Sigmoid colon (tissue), 7 donors: ENCODE data around the gene CDC40. TPM values are rescaled to one million over a fixed set of nuclear protein-coding genes. Genes with fewer than 3 reads are reported as not detected.

Source experiments
- DNase-seq: peaks from one replicate; pipeline ENCODE4 v3.0.0-alpha.2; 2019
- H3K27ac ChIP-seq, 4 donors: fragments of 200-600 bp; sonication (generic); one replicate each; pipeline ENCODE4 v1.5.1; 2016 to 2019; ENCODE audit warnings: mild to moderate bottlenecking in 1 of 4
- H3K27me3 ChIP-seq, 3 donors: fragments of 200-600 bp; sonication (generic); one replicate each; pipeline ENCODE4 v1.5.1; 2019; ENCODE audit warnings: mild to moderate bottlenecking in 1 of 3
- H3K36me3 ChIP-seq, 4 donors: fragments of 200-600 bp; sonication (generic); one replicate each; pipeline ENCODE4 v1.5.1; 2016 to 2019
- H3K4me1 ChIP-seq, 4 donors: fragments of 200-600 bp; sonication (generic); one replicate each; pipeline ENCODE4 v1.5.1; 2017 to 2019
- H3K4me3 ChIP-seq, 4 donors: fragments of 200-600 bp; sonication (generic); one replicate each; pipeline ENCODE4 v1.5.1; 2017 to 2019; ENCODE audit warnings: mild to moderate bottlenecking in 2 of 4, moderate library complexity in 1 of 4
- H3K9me3 ChIP-seq, 4 donors: fragments of 200-600 bp in 3 of 4; sonication (generic) in 3 of 4; one replicate each; pipeline versions ENCODE4 v1.5.1 to v1.6.1; 2013 to 2019
- EP300 ChIP-seq, 4 donors: sonication (generic); formaldehyde crosslinking; IDR thresholded peaks; one replicate each; pipeline ENCODE4 v1.6.1; 2017; ENCODE audit warnings: antibody characterized with exemption in 4 of 4
- POLR2A ChIP-seq, 2 donors: fragments of 450-650 bp; IDR thresholded peaks; one replicate each; pipeline ENCODE4 v1.6.1; 2016; ENCODE audit warnings: antibody characterized with exemption in 2 of 2, mild to moderate bottlenecking in 2 of 2, moderate library complexity in 2 of 2
- POLR2AphosphoS5 ChIP-seq, 4 donors: sonication (generic); formaldehyde crosslinking; IDR thresholded peaks; one replicate each; pipeline ENCODE4 v1.6.1; 2017; ENCODE audit warnings: antibody characterized with exemption in 4 of 4
- WGBS, 2 donors: extraction: QIAGEN DNeasy Blood & Tissue Kit; methylation state at CpG; one replicate each; pipeline ENCODE4 v1.1.7; 2013; 5-methylcytosine and 5-hydroxymethylcytosine counted together
- intact Hi-C: fragments of 100-400 bp; cut with DNase I; formaldehyde crosslinking; loops from one replicate; pipeline ENCODE4 v1.15.1; 2023
- polyA plus RNA-seq, 3 donors: library from polyadenylated mRNA; stranded (reverse); fragments of 200-250 nt; gene quantifications; one replicate each; pipeline ENCODE4 v1.2.3, GENCODE V29; 2013
- total RNA-seq, 4 donors: library from RNA; depleted of rRNA; stranded (reverse); fragments of >200 nt; gene quantifications; one replicate each; pipeline ENCODE4 v1.1.0, GENCODE V29; 2016
- TF ChIP-seq, protein P1 (sequence below), 4 experiments: fragments of 450-650 bp in 3 of 4; fragments of 200-600 bp in 1 of 4; IDR thresholded peaks; one replicate each; pipeline ENCODE4 v1.5.1; 2016 to 2019; ENCODE audit warnings: antibody characterized with exemption in 4 of 4, mild to moderate bottlenecking in 3 of 4, moderate library complexity in 2 of 4
- donor health status: healthy with polysubstance abuse.
- donor health status: Bipolar disorder and iron deficiency.
- donor health status: healthy.

The CDC40 gene
- total and polyA plus RNA-seq, 7 donors, result 11.4 to 23.9 (median 14.5) TPM

DNA sequence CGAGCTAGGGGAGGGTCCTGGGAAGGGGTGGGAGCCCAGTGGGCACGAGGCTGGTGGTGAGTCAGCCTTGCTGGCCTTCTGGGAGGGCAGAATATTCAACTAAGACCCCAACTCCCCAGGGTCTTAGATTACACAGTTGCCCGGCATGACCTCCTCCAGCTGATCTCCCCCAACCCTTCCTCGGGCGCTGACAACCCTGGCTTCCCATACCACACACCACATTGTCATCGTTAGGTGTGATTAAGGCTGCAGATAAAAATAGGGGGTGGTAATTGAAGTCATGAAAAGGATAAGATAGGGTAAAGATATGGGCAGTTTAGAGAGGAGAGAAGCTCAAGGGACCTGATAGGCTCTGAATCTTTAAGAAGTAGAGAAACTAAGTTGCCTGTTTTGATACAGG is 10.5 kb downstream of the CDC40 start:
- no peak for TF ChIP-seq POLR2AphosphoS5 (IDR thresholded peaks at IDR 0.05)
- TF ChIP-seq, protein P1, sequence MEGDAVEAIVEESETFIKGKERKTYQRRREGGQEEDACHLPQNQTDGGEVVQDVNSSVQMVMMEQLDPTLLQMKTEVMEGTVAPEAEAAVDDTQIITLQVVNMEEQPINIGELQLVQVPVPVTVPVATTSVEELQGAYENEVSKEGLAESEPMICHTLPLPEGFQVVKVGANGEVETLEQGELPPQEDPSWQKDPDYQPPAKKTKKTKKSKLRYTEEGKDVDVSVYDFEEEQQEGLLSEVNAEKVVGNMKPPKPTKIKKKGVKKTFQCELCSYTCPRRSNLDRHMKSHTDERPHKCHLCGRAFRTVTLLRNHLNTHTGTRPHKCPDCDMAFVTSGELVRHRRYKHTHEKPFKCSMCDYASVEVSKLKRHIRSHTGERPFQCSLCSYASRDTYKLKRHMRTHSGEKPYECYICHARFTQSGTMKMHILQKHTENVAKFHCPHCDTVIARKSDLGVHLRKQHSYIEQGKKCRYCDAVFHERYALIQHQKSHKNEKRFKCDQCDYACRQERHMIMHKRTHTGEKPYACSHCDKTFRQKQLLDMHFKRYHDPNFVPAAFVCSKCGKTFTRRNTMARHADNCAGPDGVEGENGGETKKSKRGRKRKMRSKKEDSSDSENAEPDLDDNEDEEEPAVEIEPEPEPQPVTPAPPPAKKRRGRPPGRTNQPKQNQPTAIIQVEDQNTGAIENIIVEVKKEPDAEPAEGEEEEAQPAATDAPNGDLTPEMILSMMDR (IDR thresholded peaks at IDR 0.05), result no peak
- no peak for TF ChIP-seq POLR2A (IDR thresholded peaks at IDR 0.05)
- no peak for TF ChIP-seq EP300 (IDR thresholded peaks at IDR 0.05)
- Histone ChIP-seq H3K27ac (no peak overlapping the region), H3K27me3 (no peaks in the 10 kb centered on the region), H3K36me3 (peaks cover 0 to 7% (median 4%) of the 10 kb centered on the region in 4 donors), H3K9me3 (no peaks in the 10 kb centered on the region), H3K4me3 (no peak overlapping the region), H3K4me1 (peaks cover 0 to 19% (median 5%) of the 10 kb centered on the region in 4 donors)
- intact Hi-C loops, result no loop called here
- no peak for DNase-seq
- 92 to 95% methylated on average over 6 of the region's 6 CpGs for WGBS, 2 donors

DNA sequence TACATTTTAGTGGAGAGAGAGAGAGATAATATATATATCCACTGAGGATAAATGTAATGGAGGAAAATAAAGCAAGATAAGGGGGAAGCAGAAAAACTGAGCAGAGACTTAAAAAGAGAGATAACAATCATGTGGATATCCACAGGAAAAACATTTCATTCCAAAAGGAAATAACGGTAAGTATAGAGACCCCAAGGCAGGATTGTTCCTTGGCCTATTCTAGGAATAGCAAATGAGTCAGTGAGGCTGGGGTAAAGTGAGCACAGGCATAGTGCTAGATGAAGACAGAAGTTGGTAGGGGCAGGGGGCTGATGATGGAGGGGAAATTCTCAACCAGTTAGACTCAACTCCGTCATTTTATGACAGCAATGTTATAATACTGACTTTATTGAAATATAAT is 11.2 kb downstream of the CDC40 start:
- intact Hi-C loops, result no loop called here
- Histone ChIP-seq H3K4me1 (peaks cover 0 to 13% (median 2%) of the 10 kb centered on the region in 4 donors), H3K27me3 (no peaks in the 10 kb centered on the region), H3K4me3 (no peak overlapping the region), H3K9me3 (no peaks in the 10 kb centered on the region), H3K27ac (no peak overlapping the region), H3K36me3 (peaks cover 0 to 7% (median 4%) of the 10 kb centered on the region in 4 donors)
- TF ChIP-seq, protein P1 (IDR thresholded peaks at IDR 0.05), result no peak
- TF ChIP-seq POLR2A (IDR thresholded peaks at IDR 0.05), result no peak
- DNase-seq, result no peak
- whole genome bisulfite sequencing, 2 donors, result 90 to 95% methylated on average over 2 of the region's 2 CpGs

DNA sequence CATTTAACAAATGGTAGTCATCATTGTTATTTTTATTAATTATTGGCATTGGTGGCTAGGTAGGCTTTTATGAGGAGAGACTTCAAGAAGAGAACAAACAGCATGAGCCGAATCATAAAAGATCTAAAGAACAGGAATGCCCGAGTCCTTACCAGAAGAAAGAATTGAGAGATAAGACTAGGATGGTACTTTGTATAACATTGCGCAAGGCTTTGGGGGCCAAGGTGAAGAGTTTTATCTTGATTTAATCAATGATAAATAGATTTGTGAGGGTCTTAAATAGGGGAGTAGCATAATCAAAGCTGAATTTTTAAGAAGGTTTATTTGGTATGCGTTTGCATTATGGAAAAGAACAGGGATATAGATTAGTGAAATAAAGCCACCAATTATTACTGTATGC is 15.4 kb downstream of the CDC40 start:
- intact Hi-C loops, result no loop called here
- peaks cover 0 to 7% (median 4%) of the 10 kb centered on the region in 4 donors for H3K36me3 ChIP-seq
- DNase-seq, result no peak
- no peak overlapping the region for H3K4me3 ChIP-seq
- no peaks in the 10 kb centered on the region for H3K9me3 ChIP-seq
- H3K4me1 ChIP-seq, result peaks cover 0 to 4% (median 0%) of the 10 kb centered on the region in 4 donors
- no peak overlapping the region for H3K27ac ChIP-seq
- TF ChIP-seq EP300 (IDR thresholded peaks at IDR 0.05) (no peak), POLR2AphosphoS5 (IDR thresholded peaks at IDR 0.05) (no peak), POLR2A (IDR thresholded peaks at IDR 0.05) (no peak)
- TF ChIP-seq, protein P1 (IDR thresholded peaks at IDR 0.05), result no peak
- 87 to 93% methylated on average over 4 of the region's 4 CpGs for WGBS, 2 donors
- H3K27me3 ChIP-seq, result no peaks in the 10 kb centered on the region

DNA sequence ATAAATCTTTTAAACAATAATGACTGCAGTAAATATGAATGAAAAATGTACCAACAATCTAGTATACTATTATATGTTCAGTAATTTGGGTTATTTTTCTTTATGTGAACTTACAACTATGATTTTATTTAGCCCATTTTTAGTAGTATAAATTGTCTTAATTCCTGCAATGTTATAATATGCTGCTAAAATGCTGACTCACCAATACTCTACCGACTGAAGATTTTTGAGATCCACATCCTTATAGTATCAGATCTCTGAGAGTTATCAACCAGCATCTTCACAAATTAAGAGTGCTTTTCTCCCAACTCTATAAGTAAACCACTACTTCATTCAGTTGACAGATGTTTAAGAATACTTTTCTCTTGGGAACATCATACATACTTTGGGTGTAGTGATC is 16.6 kb downstream of the CDC40 start:
- Histone ChIP-seq H3K4me3 (no peak overlapping the region), H3K36me3 (peaks cover 0 to 7% (median 4%) of the 10 kb centered on the region in 4 donors), H3K4me1 (peaks cover 0 to 4% (median 0%) of the 10 kb centered on the region in 4 donors), H3K9me3 (no peaks in the 10 kb centered on the region), H3K27me3 (no peaks in the 10 kb centered on the region), H3K27ac (no peak overlapping the region)
- TF ChIP-seq POLR2A (IDR thresholded peaks at IDR 0.05) (no peak), POLR2AphosphoS5 (IDR thresholded peaks at IDR 0.05) (no peak), EP300 (IDR thresholded peaks at IDR 0.05) (no peak)
- TF ChIP-seq, protein P1 (IDR thresholded peaks at IDR 0.05), result no peak
- intact Hi-C loops, result no loop called here
- no peak for DNase-seq
- 83 to 86% methylated on average over 1 of the region's 1 CpG for WGBS, 2 donors

DNA sequence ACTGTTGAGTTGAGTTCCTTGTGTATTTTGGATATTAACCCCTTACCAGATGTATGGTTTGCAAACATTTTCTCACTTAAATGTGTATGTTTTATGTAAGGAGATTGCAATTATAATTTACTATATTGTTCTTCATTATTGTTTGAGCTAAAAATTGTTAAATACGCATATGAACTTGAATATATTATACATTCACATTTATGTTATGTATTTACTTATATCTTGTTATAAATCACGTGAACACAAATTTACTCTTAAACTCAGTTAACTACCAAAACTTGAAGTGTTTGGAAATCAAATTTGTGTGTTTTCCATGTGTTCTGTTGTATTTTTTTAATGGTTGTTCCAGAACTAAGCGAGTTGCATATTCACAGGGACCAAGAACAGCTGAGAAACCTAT is 18.3 kb downstream of the CDC40 start:
- H3K4me3 ChIP-seq, result no peak overlapping the region
- H3K27me3 ChIP-seq, result no peaks in the 10 kb centered on the region
- no peak overlapping the region for H3K27ac ChIP-seq
- H3K4me1 ChIP-seq, result no peaks in the 10 kb centered on the region
- intact Hi-C loops, result no loop called here
- 95 to 98% methylated on average over 3 of the region's 3 CpGs for WGBS, 2 donors
- peaks cover 0 to 6% (median 3%) of the 10 kb centered on the region in 4 donors for H3K36me3 ChIP-seq
- no peaks in the 10 kb centered on the region for H3K9me3 ChIP-seq
- DNase-seq, result no peak
- TF ChIP-seq POLR2A (IDR thresholded peaks at IDR 0.05) (no peak), EP300 (IDR thresholded peaks at IDR 0.05) (no peak)
- TF ChIP-seq, protein P1 (IDR thresholded peaks at IDR 0.05), result no peak
